ENCODE data around the gene RENBP. TPM values are rescaled to one million over a fixed set of nuclear protein-coding genes. Genes with fewer than 3 reads are reported as not detected.

Gene RENBP
- total RNA-seq, 1 experiment from 2014 or later: 0.26 TPM

- Histone ChIP-seq H3K27me3 (ENCODE audit: low read length) (no peaks in the 10 kb centered on the region), H4K20me1 (ENCODE audit: insufficient read depth, low read depth, low read length) (peaks cover 14% of the 10 kb centered on the region; the same call in 1 of the 2 replicates), H3K9ac (ENCODE audit: low read length) (no peak overlapping the region), H3K4me3 (ENCODE audit: low read length) (no peak overlapping the region), H3K27ac (ENCODE audit: low read length) (no peak overlapping the region), H3K4me2 (ENCODE audit: low read depth, low read length, poor library complexity, severe bottlenecking) (no peak overlapping the region), H3K9me3 (ENCODE audit: low read length) (no peaks in the 10 kb centered on the region), H3K4me1 (ENCODE audit: low read length) (peaks cover 4% of the 10 kb centered on the region), H3K36me3 (ENCODE audit: insufficient read depth, low read length) (no peaks in the 10 kb centered on the region), H3K79me2 (ENCODE audit: low read length) (peaks cover 10% of the 10 kb centered on the region), H2AFZ (ENCODE audit: low read length) (no peak overlapping the region), H3K9me2 (replicated peaks; ENCODE audit: insufficient read depth, low read length) (no peaks in the 10 kb centered on the region)
- no peak for DNase-seq
These were observed 25.2 kb downstream of the RENBP start for GRCh38 chrX:153919281-153919680.

- Histone ChIP-seq H3K36me3 (ENCODE audit: insufficient read depth, low read length) (no peaks in the 10 kb centered on the region), H4K20me1 (ENCODE audit: insufficient read depth, low read depth, low read length) (peaks cover 8% of the 10 kb centered on the region; the same call in 1 of the 2 replicates), H3K27me3 (ENCODE audit: low read length) (no peaks in the 10 kb centered on the region), H3K4me3 (ENCODE audit: low read length) (no peak overlapping the region), H3K27ac (ENCODE audit: low read length) (no peak overlapping the region), H3K4me1 (ENCODE audit: low read length) (no peaks in the 10 kb centered on the region), H3K9ac (ENCODE audit: low read length) (no peak overlapping the region), H3K79me2 (ENCODE audit: low read length) (no peaks in the 10 kb centered on the region), H3K9me3 (ENCODE audit: low read length) (no peaks in the 10 kb centered on the region), H3K4me2 (ENCODE audit: low read depth, low read length, poor library complexity, severe bottlenecking) (no peak overlapping the region), H3K9me2 (replicated peaks; ENCODE audit: insufficient read depth, low read length) (no peaks in the 10 kb centered on the region), H2AFZ (ENCODE audit: low read length) (no peak overlapping the region)
- no peak for DNase-seq
These were observed 26.6 kb downstream of the RENBP start for GRCh38 chrX:153917869-153918268.

DNA sequence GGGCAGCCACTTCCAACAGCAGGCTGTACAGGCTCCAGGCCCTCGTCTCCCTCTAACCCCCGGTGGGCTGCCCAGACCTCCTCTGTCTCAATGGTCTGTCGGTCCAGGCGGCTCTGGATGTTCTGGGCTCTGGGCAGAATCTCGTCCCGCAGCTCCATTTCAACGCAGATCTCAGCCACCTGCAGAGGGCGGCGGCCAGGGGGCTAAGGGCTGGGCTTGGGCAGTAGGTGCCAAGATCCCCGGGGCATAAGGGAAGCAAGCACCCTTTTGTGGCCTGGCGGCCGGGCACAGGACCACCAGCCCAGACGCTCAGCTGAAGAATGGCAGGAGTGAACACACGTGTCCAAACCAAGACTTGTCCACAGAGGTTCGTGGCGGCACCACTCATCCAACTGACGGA is 30.7 kb downstream of the RENBP start:
- Histone ChIP-seq H3K9me2 (replicated peaks; ENCODE audit: insufficient read depth, low read length) (no peaks in the 10 kb centered on the region), H3K27ac (ENCODE audit: low read length) (no peak overlapping the region), H3K4me1 (ENCODE audit: low read length) (no peaks in the 10 kb centered on the region), H3K9me3 (ENCODE audit: low read length) (no peaks in the 10 kb centered on the region), H3K4me3 (ENCODE audit: low read length) (no peak overlapping the region), H4K20me1 (ENCODE audit: insufficient read depth, low read depth, low read length) (0 out of 2 replicates have a peak, but pooled peaks cover 2% of the 10 kb centered on the region), H3K9ac (ENCODE audit: low read length) (no peak overlapping the region), H3K36me3 (ENCODE audit: insufficient read depth, low read length) (no peaks in the 10 kb centered on the region), H3K4me2 (ENCODE audit: low read depth, low read length, poor library complexity, severe bottlenecking) (no peak overlapping the region), H3K27me3 (ENCODE audit: low read length) (no peaks in the 10 kb centered on the region), H2AFZ (ENCODE audit: low read length) (no peak overlapping the region), H3K79me2 (ENCODE audit: low read length) (no peaks in the 10 kb centered on the region)
- DNase-seq: no peak

DNA sequence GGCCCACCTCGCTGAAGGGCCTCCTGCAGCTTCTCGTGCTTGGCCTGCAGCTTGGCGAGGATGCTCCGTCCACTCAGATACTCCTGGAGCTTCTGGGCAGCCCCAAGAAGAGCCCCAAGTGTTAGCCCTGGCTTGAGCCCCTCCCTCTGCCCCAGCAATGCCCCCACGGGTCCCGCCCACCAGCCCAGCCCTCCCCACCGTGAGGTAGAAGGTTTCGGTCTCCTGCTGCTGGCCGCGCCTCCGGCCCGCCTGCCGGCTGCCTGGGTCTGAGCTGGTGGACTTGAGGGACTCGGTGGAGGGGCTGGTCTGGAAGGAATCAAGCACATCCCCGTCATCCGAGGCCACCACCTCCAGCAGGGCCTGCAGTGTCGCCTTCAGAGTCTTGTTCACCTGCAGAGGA is 31.2 kb downstream of the RENBP start:
- Histone ChIP-seq H3K36me3 (ENCODE audit: insufficient read depth, low read length) (no peaks in the 10 kb centered on the region), H3K4me2 (ENCODE audit: low read depth, low read length, poor library complexity, severe bottlenecking) (no peak overlapping the region)

GRCh38 chrX:153911798-153912197 is 32.6 kb downstream of the RENBP start:
- Histone ChIP-seq H3K27ac (ENCODE audit: low read length) (no peak overlapping the region), H3K36me3 (ENCODE audit: insufficient read depth, low read length) (no peaks in the 10 kb centered on the region), H3K4me2 (ENCODE audit: low read depth, low read length, poor library complexity, severe bottlenecking) (no peak overlapping the region)

More for the DNA sequence above, 31.2 kb downstream of the RENBP start:
- no peak overlapping the region for H3K4me3 ChIP-seq (ENCODE audit: low read length)
- no peaks in the 10 kb centered on the region for H3K79me2 ChIP-seq (ENCODE audit: low read length)
- H3K27ac ChIP-seq (ENCODE audit: low read length): no peak overlapping the region
- no peaks in the 10 kb centered on the region for H3K9me3 ChIP-seq (ENCODE audit: low read length)
- no peak overlapping the region for H3K9ac ChIP-seq (ENCODE audit: low read length)
- no peak for DNase-seq
- no peak overlapping the region for H2AFZ ChIP-seq (ENCODE audit: low read length)
- no peaks in the 10 kb centered on the region for H3K27me3 ChIP-seq (ENCODE audit: low read length)
- H3K4me1 ChIP-seq (ENCODE audit: low read length): no peaks in the 10 kb centered on the region
- 0 out of 2 replicates have a peak, but pooled peaks cover 4% of the 10 kb centered on the region for H4K20me1 ChIP-seq (ENCODE audit: insufficient read depth, low read depth, low read length)
- no peaks in the 10 kb centered on the region for H3K9me2 ChIP-seq (replicated peaks; ENCODE audit: insufficient read depth, low read length)

DNA sequence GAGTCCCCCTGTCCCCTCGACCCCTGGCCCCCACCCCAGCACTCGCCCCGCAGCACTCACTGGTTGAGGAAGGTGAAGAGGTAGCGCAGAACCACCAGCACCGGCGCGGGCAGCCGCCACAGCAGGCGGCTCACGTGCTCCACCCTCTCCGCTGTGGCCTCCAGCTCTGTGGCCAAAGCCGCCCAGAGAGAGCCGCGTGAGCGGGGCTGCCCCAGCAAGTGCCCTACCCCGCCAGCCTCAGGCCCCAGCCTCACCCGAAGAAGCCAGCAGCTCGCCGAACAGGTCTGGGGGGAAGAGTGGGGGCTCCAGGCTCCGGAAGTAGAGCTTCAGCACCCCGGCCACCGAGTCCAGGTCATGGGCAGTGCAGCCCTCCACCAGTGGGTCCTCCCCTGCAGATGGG is 34.0 kb downstream of the RENBP start:
- no peaks in the 10 kb centered on the region for H3K27me3 ChIP-seq (ENCODE audit: low read length)
- DNase-seq: no peak
- no peak overlapping the region for H3K27ac ChIP-seq (ENCODE audit: low read length)
- no peaks in the 10 kb centered on the region for H3K9me3 ChIP-seq (ENCODE audit: low read length)
- 0 out of 2 replicates have a peak, but pooled peaks cover 4% of the 10 kb centered on the region for H4K20me1 ChIP-seq (ENCODE audit: insufficient read depth, low read depth, low read length)
- H3K4me1 ChIP-seq (ENCODE audit: low read length): no peaks in the 10 kb centered on the region
- H3K4me3 ChIP-seq (ENCODE audit: low read length): no peak overlapping the region
- no peaks in the 10 kb centered on the region for H3K79me2 ChIP-seq (ENCODE audit: low read length)
- no peak overlapping the region for H3K9ac ChIP-seq (ENCODE audit: low read length)
- no peak overlapping the region for H2AFZ ChIP-seq (ENCODE audit: low read length)
- no peaks in the 10 kb centered on the region for H3K36me3 ChIP-seq (ENCODE audit: insufficient read depth, low read length)
- no peaks in the 10 kb centered on the region for H3K9me2 ChIP-seq (replicated peaks; ENCODE audit: insufficient read depth, low read length)
- H3K4me2 ChIP-seq (ENCODE audit: low read depth, low read length, poor library complexity, severe bottlenecking): no peak overlapping the region

More at GRCh38 chrX:153911798-153912197, 32.6 kb downstream of the RENBP start:
- DNase-seq: no peak
- Histone ChIP-seq H3K4me1 (ENCODE audit: low read length) (no peaks in the 10 kb centered on the region), H3K79me2 (ENCODE audit: low read length) (no peaks in the 10 kb centered on the region), H3K9me3 (ENCODE audit: low read length) (no peaks in the 10 kb centered on the region), H3K4me3 (ENCODE audit: low read length) (no peak overlapping the region), H3K9ac (ENCODE audit: low read length) (no peak overlapping the region), H3K27me3 (ENCODE audit: low read length) (no peaks in the 10 kb centered on the region), H4K20me1 (ENCODE audit: insufficient read depth, low read depth, low read length) (0 out of 2 replicates have a peak, but pooled peaks cover 4% of the 10 kb centered on the region), H2AFZ (ENCODE audit: low read length) (no peak overlapping the region), H3K9me2 (replicated peaks; ENCODE audit: insufficient read depth, low read length) (no peaks in the 10 kb centered on the region)

DNA sequence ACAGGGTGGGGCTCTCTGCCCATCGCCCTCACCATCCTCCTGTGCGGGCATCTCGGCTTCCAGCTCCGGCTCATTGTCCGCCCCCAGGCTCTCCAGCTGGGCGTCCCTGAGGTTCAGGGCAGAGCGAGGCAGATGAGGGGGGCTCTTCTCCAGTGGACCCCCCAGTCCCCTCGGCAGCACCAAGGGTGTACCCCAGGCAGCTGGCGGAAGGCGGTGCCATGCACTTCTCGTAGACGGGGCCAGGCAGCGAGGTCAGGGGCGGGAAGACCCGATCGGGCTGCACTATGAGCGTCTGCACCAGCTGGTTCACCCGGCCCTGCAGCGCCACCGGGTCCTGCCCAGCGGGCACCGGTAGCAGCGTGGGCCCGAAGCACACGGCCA is 34.5 kb downstream of the RENBP start:
- Histone ChIP-seq H3K9ac (ENCODE audit: low read length) (no peak overlapping the region), H3K27me3 (ENCODE audit: low read length) (no peaks in the 10 kb centered on the region), H3K4me3 (ENCODE audit: low read length) (no peak overlapping the region), H3K27ac (ENCODE audit: low read length) (no peak overlapping the region), H3K36me3 (ENCODE audit: insufficient read depth, low read length) (no peaks in the 10 kb centered on the region), H3K9me2 (replicated peaks; ENCODE audit: insufficient read depth, low read length) (no peaks in the 10 kb centered on the region), H3K79me2 (ENCODE audit: low read length) (no peaks in the 10 kb centered on the region), H3K4me2 (ENCODE audit: low read depth, low read length, poor library complexity, severe bottlenecking) (no peak overlapping the region), H2AFZ (ENCODE audit: low read length) (no peak overlapping the region), H4K20me1 (ENCODE audit: insufficient read depth, low read depth, low read length) (0 out of 2 replicates have a peak, but pooled peaks cover 4% of the 10 kb centered on the region), H3K9me3 (ENCODE audit: low read length) (no peaks in the 10 kb centered on the region), H3K4me1 (ENCODE audit: low read length) (no peaks in the 10 kb centered on the region)
- no peak for DNase-seq

- no peaks in the 10 kb centered on the region for H3K36me3 ChIP-seq (ENCODE audit: insufficient read depth, low read length)
- no peak overlapping the region for H3K4me2 ChIP-seq (ENCODE audit: low read depth, low read length, poor library complexity, severe bottlenecking)
- H3K79me2 ChIP-seq (ENCODE audit: low read length): no peaks in the 10 kb centered on the region
- H3K4me1 ChIP-seq (ENCODE audit: low read length): peaks cover under 1% of the 10 kb centered on the region
- H3K27ac ChIP-seq (ENCODE audit: low read length): no peak overlapping the region
- DNase-seq: peak; percentile 78
- no peaks in the 10 kb centered on the region for H3K27me3 ChIP-seq (ENCODE audit: low read length)
- no peaks in the 10 kb centered on the region for H3K9me3 ChIP-seq (ENCODE audit: low read length)
- H3K9me2 ChIP-seq (replicated peaks; ENCODE audit: insufficient read depth, low read length): no peaks in the 10 kb centered on the region
- H2AFZ ChIP-seq (ENCODE audit: low read length): no peak overlapping the region
- H3K4me3 ChIP-seq (ENCODE audit: low read length): no peak overlapping the region
- no peak overlapping the region for H3K9ac ChIP-seq (ENCODE audit: low read length)
- 0 out of 2 replicates have a peak, but pooled peaks cover 4% of the 10 kb centered on the region for H4K20me1 ChIP-seq (ENCODE audit: insufficient read depth, low read depth, low read length)
These were observed 35.1 kb downstream of the RENBP start for GRCh38 chrX:153909024-153909979.
